ENCODE data around the gene SLC6A4. TPM values are rescaled to one million over a fixed set of nuclear protein-coding genes. Genes with fewer than 3 reads are reported as not detected.

The SLC6A4 gene
- polyA plus RNA-seq, 1 donor (not counting 4 experiments of a cell fraction or from before 2014, with no cell fraction given): not detected

DNA sequence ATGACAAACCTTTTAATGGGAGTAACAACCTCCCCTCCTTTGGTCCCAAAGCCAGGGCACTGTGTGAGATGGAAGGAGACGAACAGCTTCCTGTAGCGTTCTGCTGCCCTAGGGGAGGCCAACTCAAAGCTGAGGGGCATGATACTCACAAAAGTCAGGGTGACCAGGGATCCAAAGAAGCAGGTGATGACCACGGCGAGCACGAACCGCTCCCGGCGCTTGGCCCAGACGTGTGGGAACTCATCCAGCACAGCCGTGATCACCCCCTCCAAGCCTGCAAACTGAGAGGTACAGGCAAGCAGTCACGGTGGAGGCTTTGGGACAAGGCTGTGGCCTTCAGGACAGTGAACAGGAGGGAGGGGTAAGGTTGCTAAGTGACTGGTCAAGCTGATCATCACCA lies 25.1 kb downstream of the SLC6A4 start:
- dilution Hi-C loops (cut with MboI; ENCODE audit: extremely low pct_ligation_motif_present, low sequenced_read_pairs): no loop called here
- no peak overlapping the region for H3K4me3 ChIP-seq (ENCODE audit: control insufficient read depth in 2 of 3, extremely low read depth in 1 of 3, insufficient read depth in 2 of 3, low read depth in 1 of 3, low read length in 3 of 3)

DNA sequence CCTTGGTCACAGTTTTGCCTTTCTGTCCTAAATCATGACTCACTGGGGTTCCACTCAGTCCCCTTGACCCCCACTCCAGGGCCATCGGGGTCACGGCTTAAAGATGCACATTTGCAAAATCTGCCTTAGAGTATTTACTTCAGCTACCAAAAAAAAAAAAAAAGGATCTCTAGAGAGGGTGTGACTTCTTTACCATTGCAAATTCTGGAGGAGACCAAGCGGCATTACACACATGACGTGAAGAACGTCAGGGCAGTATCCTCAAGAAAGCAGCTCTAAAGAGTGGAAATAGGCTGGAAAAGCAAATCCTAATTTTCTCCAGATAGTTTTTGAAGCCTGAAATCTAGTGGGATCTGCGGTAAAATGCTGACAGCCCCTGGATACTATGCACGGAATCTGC lies 25.6 kb downstream of the SLC6A4 start:
- no peaks in the 10 kb centered on the region for H3K4me1 ChIP-seq (ENCODE audit: control insufficient read depth, extremely low read depth, insufficient read depth, low read length)
- TF ChIP-seq EZH2 (IDR thresholded peaks at IDR 0.05; ENCODE audit: low read length): no peak
- TF ChIP-seq, protein P1, sequence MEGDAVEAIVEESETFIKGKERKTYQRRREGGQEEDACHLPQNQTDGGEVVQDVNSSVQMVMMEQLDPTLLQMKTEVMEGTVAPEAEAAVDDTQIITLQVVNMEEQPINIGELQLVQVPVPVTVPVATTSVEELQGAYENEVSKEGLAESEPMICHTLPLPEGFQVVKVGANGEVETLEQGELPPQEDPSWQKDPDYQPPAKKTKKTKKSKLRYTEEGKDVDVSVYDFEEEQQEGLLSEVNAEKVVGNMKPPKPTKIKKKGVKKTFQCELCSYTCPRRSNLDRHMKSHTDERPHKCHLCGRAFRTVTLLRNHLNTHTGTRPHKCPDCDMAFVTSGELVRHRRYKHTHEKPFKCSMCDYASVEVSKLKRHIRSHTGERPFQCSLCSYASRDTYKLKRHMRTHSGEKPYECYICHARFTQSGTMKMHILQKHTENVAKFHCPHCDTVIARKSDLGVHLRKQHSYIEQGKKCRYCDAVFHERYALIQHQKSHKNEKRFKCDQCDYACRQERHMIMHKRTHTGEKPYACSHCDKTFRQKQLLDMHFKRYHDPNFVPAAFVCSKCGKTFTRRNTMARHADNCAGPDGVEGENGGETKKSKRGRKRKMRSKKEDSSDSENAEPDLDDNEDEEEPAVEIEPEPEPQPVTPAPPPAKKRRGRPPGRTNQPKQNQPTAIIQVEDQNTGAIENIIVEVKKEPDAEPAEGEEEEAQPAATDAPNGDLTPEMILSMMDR (optimal IDR thresholded peaks at IDR 0.05 in 1 of 3, IDR thresholded peaks at IDR 0.05 in 1 of 3, conservative IDR thresholded peaks at IDR 0.05 in 1 of 3; ENCODE audit: extremely low read depth in 1 of 3, insufficient read depth in 2 of 3, low read length in 3 of 3): no peak
- H3K9me3 ChIP-seq (ENCODE audit: control insufficient read depth, low read depth, low read length): no peaks in the 10 kb centered on the region
- no peak overlapping the region for H2AFZ ChIP-seq (ENCODE audit: control insufficient read depth, low read length)
- FAIRE-seq (no peak), DNase-seq (ENCODE audit: low read depth, low spot score) (no peak)
- dilution Hi-C loops (cut with MboI; ENCODE audit: extremely low pct_ligation_motif_present, low sequenced_read_pairs): no loop called here
- no peak overlapping the region for H3K9ac ChIP-seq (ENCODE audit: control insufficient read depth, extremely low read depth, insufficient read depth, low read length)
- no peaks in the 10 kb centered on the region for H3K9me1 ChIP-seq (ENCODE audit: control insufficient read depth, extremely low read depth, insufficient read depth, low read length)
- H3K4me2 ChIP-seq (ENCODE audit: control insufficient read depth, extremely low read depth, insufficient read depth, low read depth, low read length): no peak overlapping the region
- H3K27me3 ChIP-seq (ENCODE audit: control insufficient read depth, extremely low read depth, insufficient read depth, low read length): peaks cover 45% of the 10 kb centered on the region
- H3K79me2 ChIP-seq (ENCODE audit: control insufficient read depth, insufficient read depth, low read length): no peaks in the 10 kb centered on the region
- H3K27ac ChIP-seq (ENCODE audit: control insufficient read depth, insufficient read depth, low read length): no peak overlapping the region
- H3K36me3 ChIP-seq (ENCODE audit: control insufficient read depth in 2 of 2, extremely low read depth in 1 of 2, insufficient read depth in 2 of 2, low read length in 2 of 2): no peaks in the 10 kb centered on the region
- H3K4me3 ChIP-seq (ENCODE audit: control insufficient read depth in 2 of 3, extremely low read depth in 1 of 3, insufficient read depth in 2 of 3, low read depth in 1 of 3, low read length in 3 of 3): no peak overlapping the region
- no peaks in the 10 kb centered on the region for H4K20me1 ChIP-seq (ENCODE audit: control insufficient read depth, extremely low read depth, insufficient read depth, low read length)

More for the DNA sequence above, 25.1 kb downstream of the SLC6A4 start:
- Histone ChIP-seq H3K9me3 (ENCODE audit: control insufficient read depth, low read depth, low read length) (no peaks in the 10 kb centered on the region), H3K79me2 (ENCODE audit: control insufficient read depth, insufficient read depth, low read length) (no peaks in the 10 kb centered on the region), H2AFZ (ENCODE audit: control insufficient read depth, low read length) (no peak overlapping the region), H3K9ac (ENCODE audit: control insufficient read depth, extremely low read depth, insufficient read depth, low read length) (no peak overlapping the region), H3K4me2 (ENCODE audit: control insufficient read depth, extremely low read depth, insufficient read depth, low read depth, low read length) (no peak overlapping the region), H3K9me1 (ENCODE audit: control insufficient read depth, extremely low read depth, insufficient read depth, low read length) (no peaks in the 10 kb centered on the region), H3K27me3 (ENCODE audit: control insufficient read depth, extremely low read depth, insufficient read depth, low read length) (peaks cover 45% of the 10 kb centered on the region), H3K4me1 (ENCODE audit: control insufficient read depth, extremely low read depth, insufficient read depth, low read length) (no peaks in the 10 kb centered on the region), H4K20me1 (ENCODE audit: control insufficient read depth, extremely low read depth, insufficient read depth, low read length) (no peaks in the 10 kb centered on the region), H3K36me3 (ENCODE audit: control insufficient read depth in 2 of 2, extremely low read depth in 1 of 2, insufficient read depth in 2 of 2, low read length in 2 of 2) (no peaks in the 10 kb centered on the region), H3K27ac (ENCODE audit: control insufficient read depth, insufficient read depth, low read length) (no peak overlapping the region)
- FAIRE-seq: no peak
- DNase-seq (ENCODE audit: low read depth, low spot score): no peak
- TF ChIP-seq EZH2 (IDR thresholded peaks at IDR 0.05; ENCODE audit: low read length): no peak
- TF ChIP-seq, protein P1 (optimal IDR thresholded peaks at IDR 0.05 in 1 of 3, IDR thresholded peaks at IDR 0.05 in 1 of 3, conservative IDR thresholded peaks at IDR 0.05 in 1 of 3; ENCODE audit: extremely low read depth in 1 of 3, insufficient read depth in 2 of 3, low read length in 3 of 3): no peak

All from keratinocyte (primary cell).